CD4-positive, alpha-beta T cell treated with Interleukin-15 for 4 hours (primary cell): ENCODE measurements around the gene KIAA1549.

Experiments
- DNase-seq: peaks from one replicate; pipeline ENCODE4 v3.0.0-alpha.2; 2020; ENCODE audit warnings: low spot score

Gene KIAA1549

DNA sequence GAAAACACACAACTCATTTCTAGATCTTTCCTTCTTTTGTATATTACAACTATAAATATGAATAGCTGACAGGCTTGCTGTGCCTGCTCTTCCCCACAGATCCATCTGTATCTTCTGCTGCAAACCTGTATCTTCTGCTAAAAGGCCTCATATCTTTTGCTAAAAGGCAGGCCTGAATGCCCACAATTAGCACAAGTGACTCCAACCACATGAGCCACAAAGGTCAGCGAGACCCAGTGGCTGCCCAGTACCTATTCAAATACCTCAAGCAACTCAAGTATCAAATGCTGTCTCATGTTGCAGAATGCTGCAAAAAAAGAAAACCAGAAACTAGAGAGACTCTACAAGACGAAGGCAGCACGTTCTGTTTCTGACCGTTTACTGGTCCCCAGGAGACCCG, 128.7 kb downstream of the KIAA1549 start:
- no peak for DNase-seq

- DNase-seq = no peak
These were observed 131.5 kb downstream of the KIAA1549 start for GRCh38 chr7:138849701-138850100.

DNA sequence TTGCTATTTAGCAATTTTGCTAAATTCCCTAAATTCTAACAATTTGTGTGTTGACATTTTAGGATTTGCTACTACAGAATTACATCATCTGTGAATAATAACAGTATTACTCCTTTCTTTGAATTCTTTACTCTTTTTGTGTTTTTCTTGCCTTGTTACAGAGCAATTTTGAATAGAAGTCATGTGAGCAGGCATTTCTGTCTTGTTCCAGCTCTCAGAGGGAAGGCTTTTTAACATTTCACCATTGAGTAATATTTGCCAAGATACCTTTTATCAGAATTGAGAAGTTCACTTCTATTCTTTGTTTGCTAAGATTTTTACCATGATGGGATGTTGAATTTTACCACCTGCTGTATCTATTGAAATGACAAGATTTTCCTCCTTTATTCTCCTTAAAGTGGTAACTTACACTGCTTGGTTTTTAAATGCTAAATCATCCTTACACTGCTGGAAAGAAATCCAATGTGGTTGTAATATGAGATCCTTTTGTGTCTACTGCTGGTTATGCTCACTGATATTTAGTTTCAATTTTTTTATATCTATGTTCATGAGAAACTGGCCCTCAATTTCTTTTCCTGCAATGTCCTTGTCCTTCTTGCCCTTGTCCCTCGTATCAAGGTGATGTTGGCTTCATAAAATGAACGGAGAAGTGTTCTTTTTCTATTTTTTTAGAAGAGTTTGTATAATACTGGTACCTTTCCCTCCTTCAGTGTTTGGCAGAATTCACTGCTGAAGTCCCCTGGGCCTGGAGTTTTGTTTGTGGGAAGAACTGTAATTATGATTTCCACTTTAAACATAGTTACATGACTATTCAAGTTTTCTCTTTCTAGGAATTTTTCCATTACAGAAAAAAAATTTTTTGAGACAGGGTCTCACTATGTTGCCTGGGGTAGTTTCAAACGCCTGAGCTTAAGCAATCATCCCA, 132.9 kb downstream of the KIAA1549 start:
- DNase-seq = no peak

GRCh38 chr7:138845711-138846110, 135.5 kb downstream of the KIAA1549 start:
- no peak for DNase-seq

- no peak for DNase-seq
These were observed 137.3 kb downstream of the KIAA1549 start for GRCh38 chr7:138843632-138844580.

- DNase-seq = no peak
These were observed 139.1 kb downstream of the KIAA1549 start for GRCh38 chr7:138842111-138842510.

- no peak for DNase-seq
These were observed 143.0 kb downstream of the KIAA1549 start for GRCh38 chr7:138838166-138838565.

DNA sequence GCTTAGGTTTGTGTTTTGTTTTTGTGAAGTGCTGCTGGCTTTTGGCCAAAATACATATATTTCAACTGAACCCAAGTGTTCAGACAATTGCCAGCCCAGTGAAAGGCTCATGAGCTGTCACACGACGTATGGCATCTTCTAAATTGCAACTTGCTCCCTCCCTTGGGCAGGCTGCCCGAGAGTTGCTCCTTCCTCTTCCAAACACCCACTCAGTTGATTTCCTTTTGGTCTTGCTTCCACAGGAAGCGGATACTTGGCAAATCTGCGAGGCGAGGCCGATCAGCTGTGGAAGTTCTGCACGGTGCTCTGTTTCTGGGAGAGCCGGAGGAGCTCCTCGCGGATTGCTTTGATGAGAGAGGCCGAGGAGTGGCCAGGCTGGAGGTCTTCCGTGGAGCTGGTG, 143.6 kb downstream of the KIAA1549 start:
- no peak for DNase-seq

GRCh38 chr7:138835087-138835486, 146.1 kb downstream of the KIAA1549 start:
- DNase-seq = no peak

DNA sequence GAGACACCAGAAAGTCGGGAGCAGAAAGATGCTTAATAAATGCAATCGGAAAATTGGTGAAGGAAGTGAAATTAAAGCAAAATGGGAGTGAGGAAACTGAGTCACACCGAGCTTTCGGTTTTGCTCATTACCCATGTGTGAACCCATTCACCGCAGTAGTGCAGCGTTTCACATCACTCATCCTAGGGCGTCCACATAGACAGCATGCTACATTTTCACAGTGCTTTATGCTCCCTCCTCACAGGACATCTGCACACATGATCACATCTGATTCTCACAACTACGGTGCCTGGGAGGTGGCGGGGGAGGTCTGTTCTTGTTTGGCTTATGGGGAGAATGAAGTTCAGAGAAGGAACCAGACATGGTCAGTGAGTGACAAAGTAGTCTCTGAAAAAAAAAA, 146.6 kb downstream of the KIAA1549 start:
- DNase-seq = no peak

GRCh38 chr7:138833596-138833995, 147.6 kb downstream of the KIAA1549 start:
- no peak for DNase-seq

GRCh38 chr7:138832966-138833365, 148.2 kb downstream of the KIAA1549 start:
- no peak for DNase-seq

DNA sequence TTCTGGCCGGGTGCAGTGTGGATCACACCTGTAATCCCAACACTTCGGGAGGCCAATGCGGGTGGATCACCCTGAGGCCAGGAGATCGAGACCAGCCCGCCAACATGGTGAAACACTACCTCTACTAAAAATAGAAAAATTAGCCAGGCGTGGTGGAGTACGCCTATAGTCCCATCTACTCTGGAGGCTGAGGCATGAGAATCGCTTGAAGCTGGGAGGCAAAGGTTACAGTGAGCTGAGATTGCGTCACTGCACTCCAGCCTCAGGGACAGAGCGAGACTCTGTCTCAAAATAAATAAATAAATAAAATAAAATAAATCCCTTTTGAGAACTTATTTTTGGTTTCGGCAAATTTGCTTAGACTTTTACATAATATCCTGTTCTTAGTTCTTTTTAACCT, 151.9 kb downstream of the KIAA1549 start:
- no peak for DNase-seq

DNA sequence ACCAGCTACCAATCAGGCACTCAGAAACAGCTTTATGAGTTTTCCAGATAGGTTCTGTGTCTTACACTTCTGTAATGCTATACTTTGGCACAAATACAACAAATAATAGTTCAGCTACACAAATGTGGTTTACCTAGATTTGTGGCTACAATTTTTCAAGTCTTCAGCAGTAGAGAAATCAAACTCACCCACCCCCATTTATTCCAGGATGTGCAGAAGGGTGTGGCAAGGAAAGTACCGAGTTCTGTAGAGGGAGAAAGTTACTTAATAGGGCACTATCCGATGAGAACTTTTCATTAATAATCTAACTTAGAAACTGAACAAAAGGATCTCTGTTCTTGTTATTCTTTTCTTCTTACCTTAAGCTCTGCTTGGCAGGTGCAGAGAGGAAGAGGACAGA, 152.9 kb downstream of the KIAA1549 start:
- no peak for DNase-seq

- no peak for DNase-seq
These were observed 156.0 kb downstream of the KIAA1549 start for GRCh38 chr7:138825049-138825721.

DNA sequence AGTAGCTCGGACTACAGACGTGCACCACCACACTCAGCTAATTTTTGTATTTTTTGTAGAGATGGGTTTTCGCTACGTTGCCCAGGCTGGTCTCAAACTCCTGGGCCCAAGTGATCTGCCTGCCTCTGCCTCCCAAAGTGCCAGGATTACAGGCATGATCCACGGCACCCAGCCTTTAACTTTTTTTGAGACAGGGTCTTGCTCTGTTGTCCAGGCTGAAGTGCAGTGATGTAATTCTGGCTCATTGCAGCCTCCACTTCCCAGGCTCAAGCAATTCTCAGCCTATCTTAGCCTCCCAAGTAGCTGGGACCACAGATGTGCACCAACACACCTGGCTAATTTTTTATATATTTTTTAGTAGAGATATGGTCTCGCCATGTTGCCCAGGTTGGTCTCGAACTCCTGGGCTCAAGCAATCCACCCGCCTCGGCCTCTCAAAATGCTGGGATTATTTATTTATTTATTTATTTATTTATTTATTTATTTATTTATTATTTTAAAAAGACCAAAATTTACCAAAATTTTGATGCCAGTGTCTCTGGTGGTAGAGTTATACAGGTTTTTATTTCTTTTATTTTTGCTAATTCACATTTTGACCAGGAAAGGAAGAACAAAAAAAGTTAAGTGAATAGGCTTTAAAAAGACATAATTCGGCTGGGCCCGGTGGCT, 158.2 kb downstream of the KIAA1549 start:
- no peak for DNase-seq

DNA sequence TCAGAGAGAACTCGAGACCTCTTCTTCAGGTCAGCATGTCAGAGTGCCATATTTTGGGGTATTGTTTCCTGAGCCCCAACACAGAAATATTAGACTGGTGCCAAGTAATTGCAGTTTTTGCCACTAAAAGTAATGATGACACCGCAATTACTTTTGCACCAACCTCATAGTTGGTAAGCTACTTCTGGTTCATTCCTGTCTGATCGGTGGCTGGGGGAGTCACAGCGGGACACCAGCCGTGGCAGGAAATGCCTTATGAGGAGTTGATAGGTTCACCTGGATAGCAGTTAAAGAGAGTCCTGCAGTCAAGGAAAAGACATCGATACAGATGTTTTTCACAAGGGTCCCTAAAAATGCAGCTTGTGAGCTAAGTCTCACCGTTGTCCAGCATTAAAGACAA, 159.3 kb downstream of the KIAA1549 start:
- DNase-seq = no peak

- DNase-seq = no peak
These were observed 161.6 kb downstream of the KIAA1549 start for GRCh38 chr7:138819625-138820024.

DNA sequence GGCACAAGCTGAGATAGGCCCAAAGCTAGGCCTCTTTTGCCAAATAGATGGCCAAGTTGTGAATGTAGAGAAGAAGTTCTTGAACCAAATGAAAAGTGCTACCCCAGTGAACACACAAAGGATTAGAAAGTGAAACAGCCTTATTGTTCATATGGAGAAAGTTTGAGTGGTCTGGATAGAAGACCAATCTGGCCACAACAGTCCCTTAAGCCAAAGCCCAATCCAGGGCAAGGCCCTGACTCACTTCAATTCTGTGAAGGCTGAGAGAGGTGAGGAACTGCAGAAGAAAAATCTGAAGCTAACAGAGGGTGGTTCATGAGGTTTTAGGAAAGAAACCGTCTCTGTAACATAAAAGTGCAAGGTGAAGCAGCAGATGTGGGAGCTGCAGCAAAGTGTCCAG, 164.5 kb downstream of the KIAA1549 start:
- DNase-seq = no peak

- DNase-seq = no peak
These were observed 166.3 kb downstream of the KIAA1549 start for GRCh38 chr7:138814816-138815332.

GRCh38 chr7:138813945-138814344, 167.2 kb downstream of the KIAA1549 start:
- no peak for DNase-seq
